C4-2B (cell line): ENCODE data around the gene BORCS5.
A peak's percentile ranks its signal among the peaks of the same experiment; 100 is the strongest.

Experiments used
- H3K27ac ChIP-seq: fragments of 450-650 bp; 2 replicates; pipeline ENCODE4 v1.5.1; 2017
- CTCF ChIP-seq: fragments of 450-650 bp; conservative IDR thresholded peaks from 2 replicates; pipeline ENCODE4 v1.5.1; 2017; ENCODE audit warnings: mild to moderate bottlenecking
- ZFX ChIP-seq: fragments of 450-650 bp; IDR thresholded peaks from 2 replicates; pipeline ENCODE4 v1.6.1; 2017

The BORCS5 gene

GRCh38 chr12:12357719-12358461 is 1.0 kb downstream of the BORCS5 start:
- H3K27ac ChIP-seq, result peak overlapping the region; percentile 96

DNA sequence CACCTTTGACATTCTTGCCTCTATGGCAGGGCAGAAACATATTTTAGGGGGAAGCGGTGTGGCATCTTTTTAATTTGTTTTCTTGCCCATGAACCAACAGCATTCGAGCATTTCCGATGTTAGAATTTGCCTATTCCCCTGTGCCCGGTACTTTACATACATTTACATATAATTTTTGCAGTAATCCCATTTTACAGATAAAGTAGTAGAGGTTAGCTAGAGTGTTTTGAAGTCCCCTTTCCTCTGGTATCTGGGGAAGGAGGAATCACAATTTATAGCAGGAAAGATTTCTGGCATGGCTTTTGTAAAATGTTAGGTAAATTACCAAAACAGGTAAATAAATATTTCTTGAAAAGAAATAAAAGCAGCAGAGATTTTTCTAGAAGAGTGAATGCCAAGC is 1.6 kb downstream of the BORCS5 start:
- peak overlapping the region; percentile 96; the same call in 1 of the 2 replicates for H3K27ac ChIP-seq

More at GRCh38 chr12:12357719-12358461, 1.0 kb downstream of the BORCS5 start:
- TF ChIP-seq CTCF (no peak), ZFX (no peak)

DNA sequence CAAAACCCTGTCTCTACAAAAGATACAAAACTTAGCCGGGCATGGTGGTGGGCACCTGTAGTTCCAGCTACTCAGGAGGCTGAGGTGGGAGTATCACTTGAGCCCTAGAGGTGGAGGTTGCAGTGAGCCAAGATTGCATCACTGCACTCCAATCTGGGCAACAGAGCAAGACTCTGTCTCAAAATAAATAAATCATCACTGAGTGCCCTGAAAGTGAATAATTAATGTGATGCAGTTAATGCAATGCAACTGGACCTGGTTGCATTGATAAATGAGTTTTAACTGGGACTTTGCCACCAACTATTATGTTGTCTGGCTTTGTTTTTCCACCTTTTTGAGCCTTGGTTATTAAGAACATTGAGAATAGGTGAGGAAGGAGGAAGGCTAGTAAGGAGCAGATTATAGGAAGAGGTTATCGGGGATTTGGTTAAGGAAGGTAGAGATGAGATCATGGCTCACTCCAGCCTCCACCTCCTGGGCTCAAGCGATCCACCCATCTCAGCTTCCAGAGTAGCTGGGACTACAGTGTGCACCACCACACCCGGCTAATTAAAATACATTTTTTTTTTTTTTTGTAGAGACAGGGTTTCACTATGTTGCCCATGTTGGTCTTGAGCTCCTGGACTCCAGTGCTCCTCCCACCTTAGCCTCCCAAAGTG is 8.0 kb downstream of the BORCS5 start:
- H3K27ac ChIP-seq, result no peak overlapping the region

More for the DNA sequence above, 1.6 kb downstream of the BORCS5 start:
- no peak for TF ChIP-seq ZFX
- no peak for TF ChIP-seq CTCF

GRCh38 chr12:12365446-12365802 is 8.5 kb downstream of the BORCS5 start:
- no peak overlapping the region for H3K27ac ChIP-seq
- TF ChIP-seq ZFX (no peak), CTCF (no peak)

More for the DNA sequence above, 8.0 kb downstream of the BORCS5 start:
- TF ChIP-seq CTCF, result no peak
- no peak for TF ChIP-seq ZFX

DNA sequence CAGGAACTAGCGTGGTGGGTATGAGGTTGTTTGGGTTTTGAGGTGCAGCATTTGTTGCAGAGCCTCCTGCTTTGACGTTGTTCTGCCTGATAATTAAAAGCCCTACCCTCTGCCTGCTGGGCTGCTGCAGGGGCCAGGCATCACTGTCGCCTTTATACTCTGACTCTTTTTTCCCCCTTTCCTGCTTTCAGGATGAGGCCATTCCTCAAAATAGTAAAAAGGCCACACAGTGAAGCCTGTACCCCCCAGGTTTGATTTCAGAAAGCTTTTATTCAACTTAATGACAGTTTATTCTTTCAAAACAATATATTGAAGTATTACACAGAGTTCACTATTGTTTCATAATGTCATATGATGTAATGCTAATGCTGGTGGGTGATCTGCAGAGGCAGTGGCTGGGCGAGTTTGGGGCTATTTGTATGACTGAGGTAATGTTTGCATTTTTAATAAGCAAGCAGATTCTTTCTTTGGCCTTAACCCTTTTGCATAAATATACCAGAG is 9.1 kb downstream of the BORCS5 start:
- no peak overlapping the region for H3K27ac ChIP-seq
- no peak for TF ChIP-seq ZFX
- no peak for TF ChIP-seq CTCF

DNA sequence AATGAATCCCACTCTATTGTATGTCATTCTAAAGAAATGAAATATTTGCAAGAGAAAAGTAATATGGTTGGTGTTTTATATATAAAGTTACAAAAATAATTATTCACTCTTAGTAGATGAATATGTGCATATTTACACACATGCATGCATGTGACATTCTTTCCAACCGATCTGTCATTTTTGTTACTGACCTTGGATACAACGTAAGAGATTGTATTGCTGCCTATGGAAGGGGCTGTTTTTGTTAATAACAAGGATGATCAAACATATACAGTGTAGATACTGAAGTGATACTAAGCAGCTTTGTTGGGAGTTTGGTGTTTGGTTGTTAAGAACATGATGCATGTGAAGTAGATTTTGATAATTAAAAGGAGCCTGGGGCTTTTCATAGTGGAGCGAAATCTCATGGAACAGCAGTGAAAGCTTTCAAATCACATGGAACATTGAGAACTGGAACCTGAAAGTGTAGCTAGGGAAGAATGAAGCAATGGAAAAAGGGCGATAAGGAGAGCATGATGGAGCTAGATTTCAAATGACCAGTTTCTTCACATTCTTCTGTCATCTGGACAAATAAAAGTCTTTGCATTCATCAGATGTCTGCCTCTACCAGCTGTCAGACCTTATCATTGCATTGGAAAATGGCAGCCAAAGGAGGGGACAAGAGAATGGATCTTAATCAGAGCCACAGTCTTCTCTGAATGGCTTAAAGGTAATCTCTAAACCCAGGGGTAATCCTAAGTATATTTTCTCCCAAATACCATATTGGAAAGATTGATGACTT is 10.0 kb downstream of the BORCS5 start:
- TF ChIP-seq CTCF (no peak), ZFX (no peak)
- H3K27ac ChIP-seq, result no peak overlapping the region
